WTC11 (cell line): ENCODE data around the gene CCZ1.
"Not testable (repeated sequence)": the region's sequence is repeated elsewhere in the genome, so short reads cannot be mapped to it uniquely, and the experiment has no call there.

Experiments used
- CREB1 ChIP-seq: sonication (generic); formaldehyde crosslinking; IDR thresholded peaks from 2 replicates; pipeline ENCODE4 v1.8.0; 2023; ENCODE audit warnings: mild to moderate bottlenecking, missing genetic modification reagents
- CTCF ChIP-seq: fragments of 200-600 bp; IDR thresholded peaks from 2 replicates; pipeline ENCODE4 v1.8.0; 2022; ENCODE audit warnings: antibody characterized with exemption
- ESRRA ChIP-seq: sonication (generic); formaldehyde crosslinking; IDR thresholded peaks from 2 replicates; pipeline ENCODE4 v1.8.1; 2022; ENCODE audit warnings: mild to moderate bottlenecking, missing genetic modification reagents, borderline replicate concordance
- IRF2 ChIP-seq: sonication (generic); formaldehyde crosslinking; IDR thresholded peaks from 2 replicates; pipeline ENCODE4 v1.8.0; 2022; ENCODE audit warnings: low read depth, missing genetic modification reagents, borderline replicate concordance
- NR2C2 ChIP-seq: sonication (generic); formaldehyde crosslinking; IDR thresholded peaks from 2 replicates; pipeline ENCODE4 v1.8.0; 2022; ENCODE audit warnings: mild to moderate bottlenecking, missing genetic modification reagents
- SP1 ChIP-seq: sonication (generic); formaldehyde crosslinking; conservative IDR thresholded peaks from 2 replicates; pipeline ENCODE4 v1.8.1; 2022; ENCODE audit warnings: missing genetic modification reagents
- TEAD4 ChIP-seq: sonication (generic); formaldehyde crosslinking; IDR thresholded peaks from 2 replicates; pipeline ENCODE4 v1.8.0; 2022; ENCODE audit warnings: mild to moderate bottlenecking, missing genetic modification reagents

GRCh38 chr7:5963205-5963604, 64.7 kb downstream of the CCZ1 start:
- TF ChIP-seq TEAD4; NR2C2 (CRISPR knock-in tag); IRF2 (CRISPR knock-in tag); CTCF; CREB1 (CRISPR knock-in tag); ESRRA (CRISPR knock-in tag); SP1 (CRISPR knock-in tag): not testable (repeated sequence)
